NCI-H82 (cell line): ENCODE data around the gene FTL.
A peak's percentile ranks its signal among the peaks of the same experiment; 100 is the strongest.

Experiments
- DNase-seq: peaks from one replicate; lab custom pipeline; 2025; lab: John Stamatoyannopoulos, UW

The FTL gene

GRCh38 chr19:48966541-48967345 lies 1.6 kb downstream of the FTL start:
- DNase-seq = no peak

DNA sequence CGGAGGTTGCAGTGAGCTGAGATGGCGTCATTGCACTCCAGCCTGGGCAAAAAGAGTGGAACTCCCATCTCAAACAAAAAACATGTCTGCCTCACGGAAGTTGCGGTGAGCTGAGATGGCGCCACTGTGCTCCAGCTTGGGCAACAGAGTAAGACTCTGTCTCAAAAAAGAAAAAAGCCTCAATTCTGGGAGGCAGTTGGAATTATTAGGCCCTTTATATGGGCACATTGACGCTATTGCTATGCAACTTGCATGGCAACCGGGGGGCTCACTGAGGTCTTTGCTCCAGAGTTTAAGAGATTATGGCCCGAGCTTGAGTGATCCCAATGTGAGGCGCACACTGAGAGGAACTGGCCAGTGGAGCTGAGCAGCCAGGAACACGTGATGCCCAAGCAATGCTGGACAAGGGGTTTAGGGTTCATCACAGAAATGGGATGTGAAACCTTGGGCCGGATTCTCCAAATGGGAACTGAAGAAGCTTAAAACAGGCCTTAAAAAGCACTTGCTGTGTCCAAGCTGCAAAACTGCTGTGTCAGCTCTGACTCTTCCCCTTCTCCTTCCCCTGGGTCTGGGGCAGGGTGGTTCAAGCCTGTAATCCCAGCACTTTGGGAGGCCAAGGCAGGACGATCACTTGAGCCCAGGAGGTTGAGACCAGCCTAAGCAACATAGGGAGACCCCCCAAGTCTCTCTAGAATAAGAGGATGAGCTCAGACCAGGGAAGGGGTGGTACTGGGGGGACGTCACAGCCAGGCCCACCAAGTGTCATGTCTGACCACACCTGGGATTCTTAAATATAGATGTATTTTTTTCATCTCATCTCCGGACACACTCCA lies 2.5 kb downstream of the FTL start:
- no peak for DNase-seq

DNA sequence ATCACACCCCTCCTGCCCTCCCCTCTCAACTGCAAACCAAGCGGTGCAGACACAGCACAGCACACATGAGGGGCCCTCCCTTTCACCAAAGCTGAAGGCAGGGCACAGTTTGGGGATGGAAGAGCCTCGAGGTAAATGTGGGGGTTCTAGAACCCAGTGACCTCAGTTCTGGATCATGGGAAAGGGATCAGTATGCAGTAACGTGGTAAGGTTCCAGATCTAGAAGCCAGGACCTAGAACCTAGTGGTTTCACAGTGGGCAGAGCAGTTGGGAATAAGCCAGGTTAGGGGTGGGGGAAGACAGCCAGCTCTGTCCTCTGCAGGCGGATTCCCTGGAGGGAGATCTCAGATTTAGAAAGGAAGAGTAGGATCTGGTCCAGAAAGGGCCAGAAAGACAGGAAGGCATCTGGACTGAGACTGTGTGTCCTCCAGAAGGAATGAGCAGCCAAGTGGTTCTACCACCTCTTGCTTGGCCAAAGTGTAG lies 3.1 kb downstream of the FTL start:
- DNase-seq = no peak

DNA sequence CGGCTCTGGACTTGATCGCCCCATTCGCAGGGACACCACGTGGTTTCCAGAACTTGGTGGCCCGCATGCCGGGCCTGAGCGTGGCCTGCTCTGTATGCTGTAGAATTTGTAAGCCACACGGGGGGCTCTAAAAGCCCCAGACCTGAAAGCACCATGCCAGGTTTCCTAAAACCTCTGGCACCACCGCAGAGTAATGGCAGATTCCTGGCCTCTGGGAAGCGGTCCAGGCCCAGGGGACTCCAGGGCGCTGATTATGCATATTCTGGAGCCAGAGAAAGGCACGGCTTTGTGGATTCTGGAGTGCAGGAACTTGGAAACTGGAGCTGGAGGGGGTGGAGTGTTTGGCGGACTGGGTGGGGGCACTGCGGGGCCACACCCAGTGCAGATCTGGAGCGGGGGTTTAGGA lies 3.7 kb downstream of the FTL start:
- no peak for DNase-seq

DNA sequence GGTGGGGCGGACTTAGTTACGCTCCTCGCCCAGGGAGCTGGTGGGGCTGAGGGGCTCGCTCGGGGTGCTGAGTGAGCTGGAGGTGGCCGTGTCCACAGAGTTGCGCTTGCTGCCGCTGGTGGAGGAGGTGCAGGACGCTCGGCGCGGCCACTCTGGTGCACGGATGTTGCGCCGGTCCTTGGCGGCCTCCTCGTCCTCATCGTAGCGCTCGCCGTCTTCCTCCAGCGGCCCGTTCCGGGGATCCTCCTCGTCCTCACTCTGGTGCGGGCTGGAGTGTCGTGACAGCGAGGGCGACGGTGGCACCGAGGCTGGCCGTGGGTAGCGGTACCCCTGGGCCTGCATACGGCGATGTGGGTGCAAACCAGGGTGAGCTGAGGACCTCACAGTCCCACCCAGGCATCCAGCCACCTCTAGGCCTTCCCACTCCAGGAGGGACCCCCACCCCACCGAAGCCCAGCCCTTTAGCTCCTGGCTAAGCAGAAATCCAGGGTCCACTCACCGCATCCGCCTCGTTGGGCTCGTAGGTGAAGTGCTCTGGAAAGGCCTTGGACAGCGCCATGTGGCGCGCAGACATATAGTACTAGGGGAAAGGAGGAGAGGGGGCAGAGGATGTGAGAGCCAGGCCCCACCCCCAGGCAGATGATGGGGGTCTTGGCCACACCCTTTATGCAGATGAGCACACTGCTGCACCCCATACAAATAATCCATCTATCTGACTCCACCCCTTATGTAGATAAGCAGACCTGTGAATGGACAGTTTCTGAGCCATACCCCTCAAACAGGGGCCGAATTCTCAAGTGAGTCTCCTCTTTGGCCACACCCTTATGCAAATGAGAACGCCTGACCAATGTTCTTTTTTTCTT lies 4.4 kb downstream of the FTL start:
- peak; percentile 82 for DNase-seq

DNA sequence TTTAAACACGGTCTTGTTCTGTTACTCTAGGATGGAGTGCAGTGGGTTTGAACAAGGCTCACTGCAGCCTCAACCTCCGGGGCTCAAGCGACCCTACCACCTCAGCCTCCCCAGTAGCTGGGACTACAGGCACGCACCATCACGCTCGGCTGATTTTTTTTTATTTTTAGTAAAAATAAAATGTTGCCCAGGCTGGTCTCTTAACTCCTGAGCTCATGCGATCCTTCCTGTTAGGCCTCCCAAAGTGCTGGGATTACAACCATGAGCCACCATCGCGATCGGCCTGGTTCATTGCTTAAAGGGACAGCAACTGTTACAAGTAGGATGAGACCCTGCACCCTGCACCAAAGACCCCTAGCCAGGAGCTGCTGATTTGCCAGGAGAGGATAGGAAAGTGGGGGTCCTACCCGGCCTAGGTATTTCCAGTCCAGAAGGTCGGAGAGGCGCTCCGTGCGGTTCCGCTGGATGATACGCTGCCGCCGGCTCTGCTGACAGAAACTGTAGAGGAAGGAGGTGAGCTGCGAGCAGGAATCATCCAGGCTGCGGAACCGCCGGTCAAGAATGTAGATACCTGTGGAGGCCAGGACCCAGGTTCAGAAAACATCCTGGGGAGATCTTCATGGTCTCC lies 5.1 kb downstream of the FTL start:
- DNase-seq = no peak

- DNase-seq = peak; percentile 94
These were observed 5.8 kb downstream of the FTL start for GRCh38 chr19:48970923-48971395.

DNA sequence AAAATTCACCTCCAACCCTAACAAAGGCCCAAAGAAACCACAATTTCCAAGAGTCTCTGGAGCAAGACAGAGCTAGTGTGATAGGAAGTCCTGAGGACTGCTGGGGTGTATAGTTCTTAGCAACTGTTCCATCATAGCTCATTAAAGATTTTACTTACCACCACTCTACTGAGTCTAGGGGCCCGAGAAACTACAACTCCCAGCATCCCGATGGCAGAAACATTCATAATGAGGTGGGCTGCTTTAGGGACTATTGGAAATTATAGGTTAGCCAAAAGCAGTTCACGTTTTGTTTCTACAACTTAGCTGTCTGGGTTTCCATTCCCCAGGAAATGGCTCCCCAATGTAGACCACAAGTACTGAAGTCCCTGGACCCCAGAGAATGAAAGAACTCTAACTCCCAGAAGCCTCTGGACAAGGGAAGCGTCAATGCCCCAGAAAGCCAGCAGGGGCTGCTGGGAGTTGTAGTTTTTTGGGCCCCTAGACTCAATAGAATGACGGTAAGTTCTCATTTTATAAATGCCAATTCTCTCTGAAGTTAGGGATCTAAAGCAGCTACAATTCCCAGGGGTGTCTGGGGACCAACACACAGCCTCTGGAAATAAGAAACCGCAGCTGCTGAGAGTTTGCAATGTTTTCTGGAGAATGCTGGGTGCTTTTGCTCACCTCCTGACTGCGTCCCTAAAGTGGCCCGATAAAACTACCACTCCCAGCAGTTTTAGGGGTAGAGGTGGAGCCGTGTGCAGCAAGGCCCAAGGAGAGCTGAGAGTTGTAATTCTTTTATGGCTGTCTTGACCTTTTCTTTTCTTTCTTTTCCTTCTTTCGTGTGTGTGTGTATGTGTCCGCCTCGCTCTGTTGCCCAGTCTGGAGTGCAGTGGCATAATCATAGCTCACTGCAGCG lies 11.1 kb downstream of the FTL start:
- DNase-seq = peak; percentile 78

DNA sequence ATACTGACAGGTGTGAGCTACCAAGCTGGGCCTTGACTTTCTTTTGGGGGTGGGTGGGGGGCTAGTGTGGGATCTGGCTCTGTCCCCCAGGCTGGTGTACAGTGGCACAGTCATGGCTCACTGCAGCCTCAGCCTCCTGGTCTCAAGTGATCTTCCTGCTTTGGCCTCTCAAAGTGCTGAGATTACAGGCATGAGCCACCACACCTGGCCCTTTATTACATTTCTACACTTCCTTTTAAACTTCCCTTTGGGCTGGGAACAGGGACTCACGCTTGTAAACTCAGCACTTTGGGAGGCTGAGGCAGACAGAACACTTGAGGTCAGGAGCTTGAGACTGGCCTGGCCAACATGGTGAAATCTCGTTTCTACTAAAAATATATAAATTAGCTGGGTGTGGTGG lies 12.0 kb downstream of the FTL start:
- no peak for DNase-seq

DNA sequence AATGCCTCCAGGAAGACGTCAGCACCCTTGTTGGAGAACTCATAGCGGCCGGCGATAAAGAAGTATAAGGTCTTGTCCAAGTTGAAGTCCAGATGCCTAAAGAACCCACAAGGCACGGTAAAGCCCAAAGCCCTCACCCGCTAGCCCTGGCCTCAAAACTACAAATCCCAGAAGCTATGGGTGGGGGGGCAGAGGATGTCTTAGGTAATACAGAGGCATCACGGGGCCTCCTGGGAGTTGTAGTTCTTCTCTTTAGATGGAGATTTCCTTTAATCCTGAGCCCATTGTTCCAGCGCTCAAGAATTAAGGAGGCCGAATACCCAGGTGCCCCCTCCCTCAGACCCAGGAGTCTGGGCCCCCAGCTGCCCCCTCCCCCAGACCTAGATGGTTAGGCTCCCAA lies 17.2 kb downstream of the FTL start:
- DNase-seq = peak; percentile 77

DNA sequence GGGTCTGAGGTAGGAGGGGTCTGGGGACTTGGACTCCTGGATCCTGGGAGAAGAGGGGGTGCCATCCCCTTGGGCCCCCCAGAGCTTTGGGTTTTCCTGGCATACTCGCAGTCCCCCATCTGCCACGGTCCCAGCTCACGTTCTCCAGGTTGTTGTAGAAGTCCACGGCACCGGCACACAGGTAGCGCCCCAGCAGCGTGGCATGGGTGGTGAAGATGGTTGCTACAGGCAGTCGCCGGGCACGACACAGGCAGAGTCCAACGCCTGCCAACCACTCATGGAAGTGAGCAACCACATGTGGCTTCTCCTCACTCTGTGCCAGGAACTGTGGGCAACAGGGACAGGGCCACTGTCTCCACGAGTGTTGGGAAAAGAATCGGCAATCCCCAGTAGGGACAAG lies 20.6 kb downstream of the FTL start:
- DNase-seq = no peak

GRCh38 chr19:48986211-48986610 lies 21.1 kb downstream of the FTL start:
- no peak for DNase-seq

- DNase-seq = no peak
These were observed 22.2 kb downstream of the FTL start for GRCh38 chr19:48987323-48987722.

GRCh38 chr19:48988286-48988685 lies 23.2 kb downstream of the FTL start:
- DNase-seq = no peak

- DNase-seq = no peak
These were observed 23.8 kb downstream of the FTL start for GRCh38 chr19:48988860-48989259.

GRCh38 chr19:48989701-48990291 lies 24.7 kb downstream of the FTL start:
- peak; percentile 54 for DNase-seq

DNA sequence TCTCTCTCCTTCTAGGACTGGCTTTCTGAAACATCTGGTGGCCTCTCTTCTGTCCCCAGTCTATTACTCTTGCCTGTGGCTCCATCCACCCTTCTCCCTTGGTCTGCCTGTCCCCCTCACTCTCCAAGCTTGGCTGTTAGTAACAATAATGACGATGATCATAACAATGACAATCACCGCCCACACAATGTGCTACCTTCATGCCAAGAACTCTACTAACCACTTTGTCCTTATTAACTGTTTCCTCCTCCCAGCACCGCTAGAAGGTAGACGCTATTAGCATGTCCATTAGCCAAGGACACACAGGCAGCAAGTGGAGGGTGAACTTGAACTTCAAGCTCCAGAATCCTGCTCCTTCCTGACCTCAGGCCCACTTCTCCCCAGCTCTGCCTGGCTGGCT lies 25.3 kb downstream of the FTL start:
- no peak for DNase-seq

DNA sequence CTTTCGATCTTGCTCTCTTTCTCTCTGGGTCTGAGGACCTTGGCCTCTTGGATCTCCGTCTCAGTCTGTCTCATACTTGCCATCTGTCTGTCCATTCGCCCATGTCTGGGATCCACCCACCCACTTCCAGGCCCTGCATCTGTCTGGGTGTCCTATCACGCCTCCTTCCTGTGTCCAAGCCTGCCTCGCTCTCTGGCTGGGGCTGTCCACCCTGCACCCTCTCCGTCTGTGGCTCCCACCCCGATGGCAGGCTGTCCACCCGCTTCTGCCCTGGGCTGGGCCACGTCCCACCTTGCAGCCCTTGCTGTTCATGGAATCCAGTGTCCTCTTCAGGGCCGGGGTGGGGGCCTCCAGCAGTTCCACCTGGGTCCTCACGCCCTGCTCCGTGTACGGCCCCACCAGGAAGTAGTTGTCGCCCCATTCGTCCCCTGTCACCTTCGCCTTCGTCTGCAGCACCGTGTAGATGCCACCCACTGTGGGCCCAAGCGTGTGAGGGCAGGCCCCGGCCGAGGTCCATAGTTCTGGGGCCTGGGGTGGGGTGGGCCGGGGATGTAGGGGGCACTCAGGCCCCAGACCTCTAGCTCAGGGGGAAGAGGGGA lies 26.0 kb downstream of the FTL start:
- DNase-seq = no peak

GRCh38 chr19:48991873-48992580 lies 26.9 kb downstream of the FTL start:
- DNase-seq = peak; percentile 72
